OCI-LY3 (cell line): ENCODE measurements around the gene ZMYND12.

Experiments used
- EZH2phosphoT487 ChIP-seq: fragments of 200-600 bp; shearing (Covaris generic); IDR thresholded peaks from 2 replicates; pipeline ENCODE4 v1.6.1; 2018; ENCODE audit warnings: antibody characterized with exemption, mixed run types, low read depth
- TF ChIP-seq, protein P1 (sequence below): fragments of 200-600, 300-600 bp; sonication (generic); IDR thresholded peaks from 2 replicates; pipeline ENCODE4 v1.5.1; 2014; ENCODE audit warnings: antibody characterized with exemption, low read length, low read depth

DNA sequence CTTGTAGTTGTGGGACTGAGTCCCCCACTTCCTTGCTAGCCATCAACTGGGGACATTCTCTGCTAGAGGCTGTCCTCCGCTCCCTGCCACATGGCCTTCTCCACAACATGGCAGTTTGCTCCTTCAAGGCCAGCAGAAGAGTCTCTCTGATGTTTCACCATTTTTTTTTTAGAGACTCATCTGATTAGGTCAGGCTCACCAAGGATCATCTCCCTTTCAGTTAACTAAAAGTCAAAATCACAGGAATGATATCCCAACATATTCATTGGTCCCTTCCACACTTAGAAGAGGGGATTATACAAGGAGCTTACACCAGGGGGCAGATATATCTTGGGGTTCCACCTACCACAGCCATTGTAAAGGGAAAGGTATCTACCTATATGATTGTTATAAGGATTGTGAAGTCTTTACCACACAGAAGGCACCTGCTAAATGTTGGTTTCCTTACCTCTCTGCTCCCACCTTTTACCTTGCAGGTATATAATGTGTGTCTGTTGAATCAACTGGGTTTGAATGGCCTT, 51.9 kb downstream of the ZMYND12 start:
- TF ChIP-seq, protein P1, sequence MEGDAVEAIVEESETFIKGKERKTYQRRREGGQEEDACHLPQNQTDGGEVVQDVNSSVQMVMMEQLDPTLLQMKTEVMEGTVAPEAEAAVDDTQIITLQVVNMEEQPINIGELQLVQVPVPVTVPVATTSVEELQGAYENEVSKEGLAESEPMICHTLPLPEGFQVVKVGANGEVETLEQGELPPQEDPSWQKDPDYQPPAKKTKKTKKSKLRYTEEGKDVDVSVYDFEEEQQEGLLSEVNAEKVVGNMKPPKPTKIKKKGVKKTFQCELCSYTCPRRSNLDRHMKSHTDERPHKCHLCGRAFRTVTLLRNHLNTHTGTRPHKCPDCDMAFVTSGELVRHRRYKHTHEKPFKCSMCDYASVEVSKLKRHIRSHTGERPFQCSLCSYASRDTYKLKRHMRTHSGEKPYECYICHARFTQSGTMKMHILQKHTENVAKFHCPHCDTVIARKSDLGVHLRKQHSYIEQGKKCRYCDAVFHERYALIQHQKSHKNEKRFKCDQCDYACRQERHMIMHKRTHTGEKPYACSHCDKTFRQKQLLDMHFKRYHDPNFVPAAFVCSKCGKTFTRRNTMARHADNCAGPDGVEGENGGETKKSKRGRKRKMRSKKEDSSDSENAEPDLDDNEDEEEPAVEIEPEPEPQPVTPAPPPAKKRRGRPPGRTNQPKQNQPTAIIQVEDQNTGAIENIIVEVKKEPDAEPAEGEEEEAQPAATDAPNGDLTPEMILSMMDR, result no peak
- no peak for TF ChIP-seq EZH2phosphoT487
